Non-pigmented ciliary epithelial cell (primary cell): Measurements from ENCODE around the gene LAMA5.

Experiments
- DNase-seq: peaks from one replicate; pipeline ENCODE4 v3.0.0-alpha.2; 2010; ENCODE audit warnings: low read depth

Gene LAMA5

DNA sequence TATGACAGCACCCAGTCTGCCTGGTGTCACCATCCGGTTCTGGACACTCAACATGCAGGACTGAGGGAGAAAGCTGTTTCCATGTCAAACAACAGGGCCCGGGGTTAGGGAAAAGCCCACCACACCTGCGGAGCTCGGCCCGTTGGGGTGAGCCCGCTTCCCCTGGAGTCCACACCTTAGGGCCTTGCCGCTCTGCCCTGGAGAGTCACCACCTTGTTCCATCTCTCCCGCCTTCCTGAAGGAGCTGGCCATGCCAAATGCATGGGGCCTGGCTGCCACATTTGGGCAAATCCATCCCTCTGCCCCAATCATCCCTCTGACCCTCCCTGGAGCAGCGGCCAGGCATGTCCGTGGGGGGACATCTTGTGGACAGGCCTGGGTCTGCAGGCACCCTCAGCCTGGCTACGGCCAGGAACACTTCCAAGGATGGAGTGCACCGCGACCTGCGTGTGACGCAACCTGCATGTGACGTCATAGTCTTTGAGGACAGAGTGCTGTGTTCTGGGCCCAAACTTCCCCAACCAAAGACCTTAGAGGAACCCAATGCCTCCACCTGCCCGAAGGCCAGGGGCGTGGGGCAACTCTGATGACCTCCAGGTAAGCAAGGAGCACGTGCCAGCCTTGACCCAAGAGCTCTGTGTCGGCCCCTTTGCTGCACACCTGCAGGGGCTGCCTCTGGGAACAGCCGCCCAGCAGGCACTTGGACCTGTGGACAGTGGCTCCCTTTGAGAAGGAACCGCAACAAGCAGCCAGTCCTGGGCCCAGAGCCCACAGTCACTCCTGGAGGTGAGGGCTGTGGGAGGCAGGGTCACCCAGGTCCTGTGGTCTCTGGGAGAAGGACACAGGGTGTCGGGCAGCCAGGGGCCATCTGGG lies 38.2 kb upstream of the LAMA5 start:
- no peak for DNase-seq

DNA sequence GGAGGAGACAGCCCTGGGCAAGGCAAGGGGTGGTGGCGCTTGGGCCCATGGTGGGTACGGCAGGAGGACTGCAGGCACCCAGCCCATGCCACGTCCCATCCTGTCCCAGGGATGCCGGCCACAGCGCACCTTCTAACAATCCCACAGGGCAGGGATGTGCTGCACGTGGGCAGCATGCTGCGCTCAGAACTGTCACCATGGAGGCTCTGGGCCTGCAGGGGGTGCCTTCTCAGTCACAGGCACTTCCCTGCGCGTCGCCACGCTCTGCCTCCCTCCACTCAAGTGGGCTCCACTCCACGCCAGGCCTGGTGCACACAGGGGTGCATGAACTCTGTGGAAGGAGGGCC lies 37.6 kb upstream of the LAMA5 start:
- no peak for DNase-seq

DNA sequence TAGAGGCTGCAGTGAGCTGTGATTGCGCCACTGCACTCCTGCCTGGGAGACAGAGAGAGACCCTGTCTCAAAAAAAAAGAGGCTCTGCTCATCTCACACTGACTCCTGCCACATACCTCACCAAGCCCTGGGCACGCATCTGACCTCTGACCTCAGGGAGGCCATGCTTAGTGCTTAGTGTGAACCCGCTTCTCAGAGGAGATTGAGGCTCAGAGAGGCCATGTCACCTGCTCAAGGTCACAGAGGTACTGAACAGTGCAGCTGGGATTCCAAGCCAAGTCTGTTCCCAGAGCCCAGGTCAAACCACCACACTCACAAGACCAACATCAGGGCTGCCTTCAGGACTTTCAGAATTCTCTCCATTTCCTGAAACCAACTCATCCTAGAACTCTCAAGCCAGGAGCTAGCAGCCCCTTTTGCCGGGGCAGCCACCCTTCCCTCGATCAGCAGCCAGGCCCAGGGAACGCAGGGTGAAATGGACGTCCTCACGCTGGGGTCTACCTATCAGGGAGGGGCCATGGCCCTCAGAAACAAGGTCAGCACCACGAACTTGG lies 37.1 kb upstream of the LAMA5 start:
- DNase-seq, result no peak

DNA sequence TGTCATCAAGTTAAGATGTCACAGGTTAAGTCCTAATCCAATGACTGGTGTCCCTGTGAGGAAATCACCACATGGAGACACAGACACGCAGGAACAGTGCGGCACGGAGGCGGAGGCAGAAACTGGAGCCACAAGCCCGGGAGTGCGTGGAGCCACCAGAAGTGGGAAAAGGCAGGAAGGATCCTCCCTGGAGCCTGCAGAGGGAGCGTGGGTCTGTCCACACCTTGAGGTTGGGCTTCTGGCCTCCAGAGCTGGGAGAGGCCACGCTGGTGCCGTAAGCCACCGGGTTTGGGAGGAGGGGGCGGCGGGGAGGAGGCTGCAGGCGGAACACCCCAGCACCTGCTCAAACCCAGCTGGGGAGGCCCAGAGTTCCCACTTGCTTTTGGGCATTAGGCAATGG lies 36.2 kb upstream of the LAMA5 start:
- DNase-seq, result no peak

DNA sequence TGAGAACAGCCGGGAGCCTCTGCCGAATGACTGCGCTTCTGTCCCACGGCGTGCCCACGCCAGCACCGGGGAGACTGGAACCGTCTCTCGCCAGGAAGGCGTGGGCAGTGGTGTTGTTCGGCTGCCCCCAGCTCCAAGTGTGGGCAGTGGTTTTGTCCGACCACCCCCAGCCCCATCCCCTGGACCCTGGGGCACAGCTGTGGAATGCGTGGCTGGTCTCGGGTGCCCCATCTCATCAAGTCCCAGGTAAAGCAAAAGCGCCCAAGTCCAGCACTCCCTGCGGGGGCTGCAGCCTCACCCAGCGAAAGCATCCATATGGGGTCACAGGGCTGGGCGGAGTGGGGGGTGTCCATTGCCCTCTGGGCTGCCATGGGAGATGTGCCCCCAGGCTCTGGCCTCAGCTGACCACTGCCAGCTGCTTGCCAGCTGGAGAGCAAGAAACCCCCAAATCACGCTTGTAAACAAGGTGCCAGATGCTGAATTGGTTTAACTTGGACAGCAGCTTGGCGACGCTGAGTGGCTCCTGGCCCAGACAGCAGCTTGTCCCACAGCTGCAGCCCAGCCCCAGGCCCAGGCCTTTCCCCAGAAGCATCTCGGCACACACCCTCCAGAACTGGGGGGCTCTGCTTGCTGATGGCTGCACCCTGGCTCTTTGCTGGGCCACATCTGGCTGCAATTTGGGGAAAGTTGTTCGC lies 35.5 kb upstream of the LAMA5 start:
- no peak for DNase-seq

DNA sequence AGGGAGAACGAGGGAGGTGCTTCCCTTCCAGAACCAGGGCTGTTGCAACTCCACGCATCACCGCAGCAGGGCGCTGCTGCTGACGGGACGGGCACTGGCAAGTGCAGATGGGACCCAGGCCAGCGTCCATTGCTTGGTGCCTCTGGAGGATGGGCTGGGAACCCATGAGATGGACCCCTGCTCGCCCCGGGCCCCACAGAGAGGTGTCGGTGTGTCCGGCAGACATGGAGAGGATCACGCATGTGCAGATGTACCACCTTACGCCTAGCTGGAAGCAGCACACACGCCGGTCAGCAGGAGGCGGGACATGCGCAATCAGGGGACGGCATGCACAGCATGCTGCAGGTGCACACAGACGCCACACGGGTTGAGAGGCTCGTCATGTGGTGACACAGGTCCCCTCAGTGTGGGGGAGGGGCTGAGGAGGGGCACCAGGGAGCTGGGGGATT lies 34.2 kb upstream of the LAMA5 start:
- no peak for DNase-seq

DNA sequence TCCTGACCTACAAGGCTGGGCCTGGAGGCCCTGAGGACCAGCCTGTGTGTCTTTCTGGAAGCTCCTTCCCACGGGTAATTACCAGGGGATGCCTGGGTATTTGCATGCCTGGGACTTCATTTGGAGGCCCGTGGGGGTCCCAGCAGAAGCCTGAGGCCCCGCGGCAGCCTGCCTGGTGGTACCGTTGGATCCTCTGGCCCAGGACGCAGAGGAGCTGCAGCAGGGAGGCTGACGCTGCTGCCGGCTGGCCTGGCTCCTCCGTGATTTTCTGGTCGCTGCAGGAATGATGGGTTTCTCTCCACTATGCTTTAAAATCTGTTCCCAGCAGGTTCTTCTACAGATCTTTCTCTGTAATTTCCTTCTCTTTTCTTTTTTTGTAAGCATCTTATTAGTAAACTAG lies 33.4 kb upstream of the LAMA5 start:
- DNase-seq, result no peak

DNA sequence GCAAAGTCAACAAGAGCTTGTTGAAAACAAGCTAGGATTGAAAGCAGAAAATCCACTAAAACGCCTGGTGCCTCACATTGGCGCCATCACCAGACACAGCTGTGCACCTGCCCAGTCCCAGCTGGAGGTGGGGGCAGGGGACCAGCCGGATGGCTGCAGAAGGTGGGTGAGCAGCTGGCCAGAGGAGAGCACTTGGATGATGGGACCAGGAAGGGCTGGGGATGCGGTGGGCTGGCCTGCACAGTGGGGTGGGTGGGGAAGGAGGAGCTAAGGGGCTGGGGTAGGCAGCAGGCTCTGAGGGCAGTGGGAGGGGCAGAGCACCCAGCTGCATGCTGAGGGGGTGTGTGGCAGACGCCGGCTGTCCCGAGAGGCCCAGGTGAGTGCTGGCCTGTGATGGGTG lies 32.9 kb upstream of the LAMA5 start:
- DNase-seq, result no peak

DNA sequence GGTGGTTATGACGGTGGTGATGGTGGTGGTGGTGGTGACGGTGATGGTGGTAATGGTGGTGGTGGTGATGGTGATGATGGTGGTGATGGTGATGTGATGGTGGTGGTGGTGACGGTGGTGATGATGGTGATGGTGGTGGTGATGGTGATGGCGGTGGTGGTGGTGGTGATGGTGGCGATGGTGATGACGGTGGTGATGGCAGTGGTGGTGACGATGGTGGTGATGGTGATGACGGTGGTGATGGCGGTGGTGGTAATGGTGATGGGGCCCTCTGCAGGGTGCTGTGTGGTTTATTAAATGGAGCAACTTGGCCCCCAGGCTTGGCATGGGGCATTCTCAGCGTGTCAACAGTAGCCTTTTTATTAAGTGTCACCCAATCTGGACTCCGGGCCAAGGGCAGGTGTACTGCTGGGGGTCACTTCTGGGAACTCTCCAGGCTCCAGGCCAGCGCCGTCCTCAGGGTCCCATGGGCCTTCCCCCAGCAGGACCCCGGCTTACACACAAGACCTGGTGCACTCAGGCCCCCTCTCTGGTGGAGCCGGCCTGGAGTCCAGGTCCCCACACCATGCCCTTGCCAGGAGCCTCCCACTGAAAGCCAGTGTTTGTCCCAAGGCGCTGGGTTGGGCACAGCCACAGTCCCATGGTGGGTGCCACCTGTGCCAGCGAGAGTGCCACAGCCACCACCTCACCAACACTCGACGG lies 31.2 kb upstream of the LAMA5 start:
- DNase-seq, result no peak

DNA sequence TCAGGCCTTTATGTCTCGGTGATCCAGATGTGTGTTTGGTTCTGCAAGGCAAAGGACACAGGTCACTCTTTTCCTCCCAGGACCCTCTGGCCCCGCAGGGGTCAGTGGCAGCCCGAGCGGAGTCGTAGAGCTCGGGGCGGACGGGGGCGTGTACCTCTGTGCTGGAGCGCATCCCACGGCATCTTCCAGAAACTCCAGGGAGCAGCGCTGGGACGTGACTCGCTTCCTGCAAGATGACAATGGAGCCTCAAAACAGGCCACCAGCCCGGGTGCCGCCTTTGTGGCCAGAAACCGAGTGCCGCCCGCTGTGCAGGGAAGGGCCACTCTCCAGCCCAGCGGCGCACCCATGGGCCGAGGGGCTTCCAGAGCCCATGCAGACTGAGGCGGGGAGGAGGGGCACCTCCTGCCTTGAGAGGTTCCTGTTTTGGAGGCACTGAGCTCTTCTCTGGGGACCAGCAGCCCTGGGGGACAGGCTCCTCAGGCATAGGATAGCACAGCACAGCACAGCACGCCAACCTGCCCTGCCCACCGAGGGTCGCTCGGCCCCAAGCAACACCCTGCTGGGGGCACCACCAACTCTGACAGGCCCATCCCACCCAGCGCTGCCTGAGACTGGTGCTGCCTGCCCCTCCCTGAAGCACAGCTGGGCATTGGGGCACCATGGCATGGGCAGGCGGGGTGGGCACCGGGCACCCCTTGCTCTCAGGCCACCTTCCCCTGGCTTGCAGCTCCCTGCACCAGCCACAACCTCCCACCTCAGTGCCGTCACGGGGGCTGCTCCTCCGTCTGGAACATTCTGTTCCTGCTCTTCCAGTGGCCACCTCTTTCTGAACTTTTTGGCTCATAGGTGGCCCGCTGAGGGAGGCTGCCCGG lies 29.5 kb upstream of the LAMA5 start:
- DNase-seq, result no peak

DNA sequence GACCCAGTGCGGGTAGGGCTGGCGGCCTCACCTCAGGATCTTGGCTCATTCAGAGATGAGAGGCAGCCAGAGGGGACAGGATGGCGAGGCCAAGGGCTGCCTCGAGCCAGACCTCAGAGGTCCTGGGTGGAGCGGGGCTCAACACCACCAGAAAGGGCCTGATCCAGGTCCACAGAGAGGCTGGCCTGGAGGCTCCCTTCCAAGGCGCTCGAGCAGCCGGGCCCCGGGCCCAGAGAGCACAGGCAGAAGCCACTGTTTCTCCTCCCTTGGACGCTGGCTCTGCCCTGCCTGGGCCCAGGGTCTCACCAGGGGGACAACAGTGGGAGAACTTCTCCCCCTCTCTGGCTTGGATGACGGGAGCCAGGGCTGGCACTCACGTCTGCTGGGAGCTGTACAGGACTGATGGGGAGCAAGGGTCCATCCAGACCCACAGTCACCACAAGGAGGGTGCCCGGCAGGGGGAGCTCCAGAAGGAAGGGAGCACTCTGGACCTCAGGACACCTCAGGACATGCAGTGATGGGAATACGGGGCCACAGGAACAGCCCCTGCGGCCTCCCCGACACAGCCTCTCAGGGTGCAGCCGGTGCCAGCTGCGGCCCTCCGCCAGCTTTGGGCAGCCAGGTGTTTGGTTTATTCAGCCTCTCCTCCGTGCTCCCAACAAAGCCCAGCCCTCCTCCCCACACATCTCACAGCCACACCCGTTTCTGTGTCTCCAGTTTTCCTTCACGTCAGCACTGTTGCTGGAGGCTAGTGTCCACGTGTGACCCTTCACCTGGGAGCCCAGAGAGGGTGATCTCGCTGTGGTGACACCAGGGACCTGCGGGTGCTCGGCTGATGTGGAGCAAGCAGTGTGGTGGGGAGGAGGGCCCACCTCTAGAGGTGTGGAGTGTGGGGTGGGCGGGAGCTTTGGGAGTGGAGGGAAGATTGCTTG lies 28.5 kb upstream of the LAMA5 start:
- DNase-seq, result no peak

DNA sequence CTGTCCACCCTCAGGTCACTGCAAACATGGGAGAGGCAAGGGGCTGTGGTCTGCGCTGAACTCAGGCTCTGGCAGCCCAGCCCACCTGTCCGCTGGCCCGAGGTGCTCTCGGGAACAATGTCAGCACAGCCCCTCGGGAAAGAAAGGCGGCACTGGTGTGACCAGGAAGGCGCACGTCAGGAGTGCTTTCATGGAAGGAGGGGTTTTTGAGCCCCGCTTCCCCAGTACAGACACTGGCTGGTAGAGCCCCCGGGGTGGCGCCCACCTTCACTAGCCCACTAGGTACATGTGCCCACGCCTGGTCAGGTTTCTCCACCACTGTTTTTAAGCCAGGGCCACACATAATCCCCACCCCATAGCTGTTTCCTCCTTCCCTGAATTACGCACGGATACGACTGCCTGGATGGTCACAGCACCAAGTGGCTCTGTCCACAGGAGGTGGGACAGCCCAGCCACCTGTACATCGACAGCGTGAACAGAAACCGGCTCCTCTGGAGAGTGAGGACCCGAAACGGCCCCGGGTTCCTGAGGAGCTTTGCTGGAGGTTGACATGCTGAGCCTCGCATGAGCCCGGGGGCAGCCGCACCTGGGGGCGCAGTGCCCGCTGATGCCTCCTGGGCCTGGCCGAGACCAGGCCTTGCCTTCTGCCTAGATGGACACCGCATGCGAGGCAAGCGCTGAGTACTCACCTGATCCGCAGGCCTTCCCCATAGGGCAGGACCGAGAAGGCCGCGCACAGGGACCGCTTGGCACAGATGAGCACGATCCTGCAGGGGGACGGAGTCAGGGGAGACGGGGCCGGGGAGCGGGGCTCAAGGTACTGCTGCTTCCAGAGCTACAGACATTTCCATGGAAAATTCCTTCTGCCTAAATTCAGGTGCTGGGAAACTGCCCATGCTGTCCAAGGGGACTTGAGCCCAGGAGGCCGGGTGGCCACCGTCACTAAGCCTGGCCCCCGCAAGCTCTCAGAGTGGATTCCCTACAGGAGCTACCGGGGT lies 27.4 kb upstream of the LAMA5 start:
- DNase-seq, result no peak

DNA sequence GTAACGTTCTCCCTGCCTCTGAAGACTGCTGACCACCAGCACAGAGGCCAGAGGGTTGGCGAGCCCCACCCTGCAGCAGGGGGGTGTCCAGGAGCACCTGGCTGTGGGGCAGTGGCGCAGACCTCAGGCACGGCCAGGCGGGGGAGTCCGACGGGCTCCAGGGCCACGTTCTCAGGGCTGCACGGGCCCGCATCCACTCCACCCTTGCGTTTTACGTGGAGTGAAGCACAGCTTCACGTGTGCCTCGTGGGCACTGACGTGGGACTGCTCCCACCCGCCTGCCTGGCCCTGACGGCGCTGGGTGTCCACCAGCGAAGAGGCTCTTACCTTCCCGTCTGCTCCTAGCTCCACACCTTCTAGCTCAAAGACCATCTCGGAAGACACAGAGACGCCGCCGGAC lies 26.7 kb upstream of the LAMA5 start:
- DNase-seq, result no peak

DNA sequence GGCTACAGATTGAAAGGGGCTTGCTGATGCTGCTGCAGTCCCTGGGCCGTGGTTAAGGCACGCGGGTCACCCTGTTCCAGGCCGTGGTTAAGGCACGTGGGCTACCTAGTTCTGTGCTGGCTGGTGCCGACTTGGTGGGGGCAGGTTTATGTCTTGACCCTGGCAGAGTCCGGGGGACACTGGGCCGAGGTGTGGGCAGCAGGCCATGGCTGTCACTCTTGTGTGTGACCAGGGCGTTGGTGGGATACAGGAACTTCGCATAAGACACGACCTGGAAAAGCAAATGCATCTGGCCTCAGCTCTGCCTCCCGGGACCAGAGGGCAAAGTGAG lies 26.2 kb upstream of the LAMA5 start:
- no peak for DNase-seq

DNA sequence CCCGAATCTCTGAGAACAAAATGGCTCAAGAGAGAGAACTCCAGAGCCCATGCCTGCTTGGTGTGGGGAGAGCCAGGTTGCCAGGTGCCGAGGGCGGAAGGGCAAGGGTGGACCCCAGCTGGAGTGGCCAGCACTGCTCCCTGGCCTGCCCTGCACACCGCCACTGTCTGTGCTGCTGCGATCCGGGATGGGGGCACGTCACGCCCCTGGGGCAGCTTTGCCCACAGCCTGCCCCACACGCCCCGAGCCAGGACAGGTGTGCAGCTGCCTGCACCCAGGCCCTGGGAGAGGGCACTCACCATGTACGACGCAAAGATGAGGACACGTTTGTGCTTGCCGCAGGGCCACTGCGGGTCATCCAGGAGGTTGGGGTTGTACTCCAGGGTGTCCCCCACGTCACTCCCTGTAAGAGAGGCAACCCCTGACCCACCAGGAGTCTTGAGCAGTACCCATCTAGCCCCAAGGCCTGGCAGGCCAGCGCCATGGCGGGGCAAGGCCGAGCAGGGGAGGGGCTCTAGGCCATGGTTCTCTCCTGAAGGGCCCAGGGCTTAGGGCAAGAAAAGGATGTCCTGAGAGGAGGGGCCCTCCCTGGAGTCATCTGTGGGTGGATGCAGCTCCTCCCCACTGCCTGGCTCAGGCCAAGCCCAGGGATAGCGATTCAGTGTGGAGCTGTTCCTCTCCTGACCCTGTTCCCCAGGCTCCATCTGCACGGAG lies 25.7 kb upstream of the LAMA5 start:
- DNase-seq, result no peak

DNA sequence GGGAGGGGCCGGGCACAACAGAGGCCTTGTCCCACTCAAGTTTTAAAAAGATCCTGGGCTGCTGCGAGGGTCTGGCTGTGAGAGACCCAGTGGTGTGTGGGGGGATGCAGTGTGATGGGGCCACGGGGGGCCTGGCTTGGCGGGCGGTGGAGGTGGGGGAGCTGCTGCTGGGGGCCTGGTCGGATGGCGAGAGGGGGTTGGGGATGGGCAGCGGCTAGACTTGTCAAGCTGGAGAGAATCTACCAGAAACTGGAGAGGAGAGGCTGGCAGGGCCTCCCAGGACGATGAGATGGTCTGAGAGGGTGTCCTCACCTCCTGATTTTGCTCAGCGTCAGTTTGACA lies 24.9 kb upstream of the LAMA5 start:
- no peak for DNase-seq

DNA sequence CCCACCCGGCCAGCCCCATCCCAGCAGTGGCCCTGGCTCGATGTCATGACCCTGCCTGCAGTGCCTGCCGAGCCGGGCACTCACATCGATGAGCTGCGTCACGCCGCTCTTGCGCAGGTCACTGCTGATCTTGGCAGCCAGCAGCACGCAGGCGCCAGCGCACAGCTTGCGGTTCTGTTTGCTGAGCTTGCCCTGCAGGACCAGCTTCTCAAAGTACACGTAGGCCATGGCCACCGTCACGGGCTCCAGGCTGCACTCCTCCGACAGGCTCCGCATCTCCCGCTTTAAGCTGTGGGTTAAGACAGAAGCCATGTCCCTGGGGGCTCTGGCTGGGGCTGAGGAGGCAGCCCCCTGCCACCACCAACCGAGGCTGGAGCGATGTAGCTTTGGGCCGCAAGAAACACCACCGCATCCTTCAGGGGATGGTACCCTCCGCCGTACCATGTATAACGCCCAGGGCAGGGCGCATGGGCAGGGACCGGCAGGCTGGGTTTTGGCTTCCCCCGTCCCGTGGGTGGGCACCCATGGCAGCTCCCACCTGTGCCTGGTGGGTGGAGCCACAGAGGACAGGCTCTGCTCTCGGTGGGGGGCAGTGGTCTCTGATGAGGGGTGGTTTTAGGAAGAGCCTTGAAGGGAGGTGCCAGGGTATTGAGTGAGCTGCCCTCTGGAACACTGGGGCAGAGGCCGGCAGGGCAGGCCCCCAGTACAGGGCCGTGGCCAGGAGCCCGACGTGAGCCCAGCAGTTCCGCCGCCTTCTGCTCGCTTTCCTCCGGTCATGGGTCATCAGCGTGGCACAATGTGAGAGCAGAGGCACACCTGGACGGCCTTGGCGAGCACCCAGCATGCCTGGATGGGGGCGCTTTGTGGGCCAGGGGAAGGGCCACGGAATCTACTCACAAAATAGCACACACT lies 24.3 kb upstream of the LAMA5 start:
- no peak for DNase-seq
